GM23338 (cell line): Measurements from ENCODE around the gene AQP1. TPM values are rescaled to one million over a fixed set of nuclear protein-coding genes. Genes with fewer than 3 reads are reported as not detected.

ENCODE experiments used
- ATAC-seq: fragments of 200-7000 bp; cut with Tn5 transposase; 3 replicates; pipeline ENCODE4 v1.9.1; 2020
- DNase-seq: peaks from one replicate; pipeline ENCODE4 v3.0.0-alpha.2; 2015; ENCODE audit warnings: low spot score
- H2AFZ ChIP-seq: fragments of 200-600 bp; sonication (generic); 2 replicates; pipeline ENCODE4 v1.8.0; 2016; ENCODE audit warnings: antibody characterized with exemption, mild to moderate bottlenecking, moderate library complexity
- H3F3A ChIP-seq: fragments of 200-600 bp; sonication (generic); replicated peaks from 2 replicates; pipeline ENCODE4 v1.8.0; 2017; ENCODE audit warnings: antibody characterized with exemption, mixed run types, low read depth
- H3K27ac ChIP-seq: fragments of 200-600 bp; sonication (generic); 2 replicates; pipeline ENCODE4 v1.6.1; 2016; ENCODE audit warnings: low read depth
- H3K27me3 ChIP-seq: fragments of 200-600 bp; sonication (generic); 2 replicates; pipeline ENCODE4 v1.8.0; 2016; ENCODE audit warnings: mild to moderate bottlenecking, mixed run types, moderate library complexity; ENCODE audit not compliant: insufficient read depth
- H3K36me3 ChIP-seq: fragments of 200-600 bp; sonication (generic); 2 replicates; pipeline ENCODE4 v1.8.0; 2016; ENCODE audit warnings: mild to moderate bottlenecking; ENCODE audit not compliant: insufficient read depth
- H3K4me1 ChIP-seq: fragments of 200-600 bp; sonication (generic); 2 replicates; pipeline ENCODE4 v1.8.0; 2016; ENCODE audit warnings: mild to moderate bottlenecking, moderate library complexity; ENCODE audit not compliant: insufficient read depth
- H3K4me2 ChIP-seq: fragments of 200-600 bp; sonication (generic); 2 replicates; pipeline ENCODE4 v1.7.1; 2017; ENCODE audit warnings: mixed run types
- H3K4me3 ChIP-seq: fragments of 200-600 bp; sonication (generic); 2 replicates; pipeline ENCODE4 v1.6.1; 2016; ENCODE audit warnings: mixed run types
- H3K79me2 ChIP-seq: fragments of 200-600 bp; sonication (generic); replicated peaks from 2 replicates; pipeline ENCODE4 v1.8.0; 2017; ENCODE audit warnings: mild to moderate bottlenecking; ENCODE audit not compliant: insufficient read depth
- H3K9me2 ChIP-seq: fragments of 200-600 bp; sonication (generic); 2 replicates; pipeline ENCODE4 v1.8.0; 2017; ENCODE audit not compliant: insufficient read depth
- H4K20me1 ChIP-seq: fragments of 200-600 bp; sonication (generic); replicated peaks from 2 replicates; pipeline ENCODE4 v1.8.0; 2017; ENCODE audit warnings: mild to moderate bottlenecking; ENCODE audit not compliant: insufficient read depth
- H3K27ac Mint-ChIP-seq: 2 replicates; pipeline ENCODE4 v1.8.0; 2020; ENCODE audit warnings: inconsistent platforms, mild to moderate bottlenecking, moderate library complexity, mixed read lengths
- H3K27me3 Mint-ChIP-seq: 3 replicates; pipeline ENCODE4 v1.8.0; 2022; ENCODE audit warnings: low read depth, mild to moderate bottlenecking, moderate library complexity, mixed read lengths, inconsistent platforms; ENCODE audit not compliant: insufficient read depth, poor library complexity
- H3K36me3 Mint-ChIP-seq: 3 replicates; pipeline ENCODE4 v1.8.0; 2021; ENCODE audit warnings: low read depth, mild to moderate bottlenecking, inconsistent platforms, moderate library complexity, mixed read lengths
- H3K4me1 Mint-ChIP-seq: 3 replicates; pipeline ENCODE4 v1.8.0; 2020; ENCODE audit warnings: mild to moderate bottlenecking, inconsistent platforms, mixed read lengths
- H3K4me3 Mint-ChIP-seq: 3 replicates; pipeline ENCODE4 v1.8.0; 2021; ENCODE audit warnings: moderate library complexity, mild to moderate bottlenecking, inconsistent platforms, mixed read lengths
- H3K9me3 Mint-ChIP-seq: 3 replicates; pipeline ENCODE4 v1.8.0; 2020; ENCODE audit warnings: moderate library complexity, mild to moderate bottlenecking, inconsistent platforms, mixed read lengths
- CREB1 ChIP-seq: fragments of 250-450 bp; sonication (Bioruptor Pico); IDR thresholded peaks from 2 replicates; pipeline ENCODE4 v1.5.0; 2020; ENCODE audit warnings: low read depth, mild to moderate bottlenecking, moderate library complexity
- EZH2phosphoT487 ChIP-seq: fragments of 200-600 bp; sonication (generic); IDR thresholded peaks from one replicate; pipeline ENCODE4 v1.8.1; 2018; ENCODE audit warnings: antibody characterized with exemption; ENCODE audit not compliant: unreplicated experiment
- POLR2AphosphoS5 ChIP-seq: IDR thresholded peaks from 2 replicates; pipeline ENCODE4 v1.6.1; 2016; ENCODE audit warnings: antibody characterized with exemption, low read depth
- ZNF114 ChIP-seq: fragments of 250-450 bp; sonication (Bioruptor Pico); IDR thresholded peaks from 2 replicates; pipeline ENCODE4 v1.5.0; 2020; ENCODE audit warnings: mild to moderate bottlenecking, moderate library complexity
- ZNF331 ChIP-seq: fragments of 250-450 bp; sonication (Bioruptor Pico); IDR thresholded peaks from 2 replicates; pipeline ENCODE4 v1.5.0; 2020; ENCODE audit warnings: low read depth, mild to moderate bottlenecking, moderate library complexity
- polyA plus RNA-seq: library from polyadenylated mRNA; unstranded; fragments of >200 nt; fragmentation: Nextera tagmentation; extraction: Ambion mirVana; gene quantifications from 2 replicates; pipeline ENCODE4 v1.2.1, GENCODE V29; 2016
- total RNA-seq: library from RNA; depleted of rRNA; stranded (reverse); fragments of >200 nt; shearing (Covaris generic); gene quantifications from 2 replicates; pipeline ENCODE4 v1.2.3, GENCODE V29; 2014
- TF ChIP-seq, protein P1 (sequence below), 2 experiments: fragments of 200-600 bp in 1 of 2; sonication (generic) in 1 of 2; conservative IDR thresholded peaks; 2 replicates each; pipeline versions ENCODE4 v1.5.1 to v1.6.1; 2016 to 2017; ENCODE audit warnings: antibody characterized with exemption in 2 of 2, low read depth in 2 of 2, mild to moderate bottlenecking in 2 of 2, moderate library complexity in 1 of 2
- TF ChIP-seq, protein P2 (sequence below): IDR thresholded peaks from 2 replicates; pipeline ENCODE4 v1.6.1; 2016; ENCODE audit warnings: antibody characterized with exemption
- TF ChIP-seq, protein P3 (sequence below): IDR thresholded peaks from one replicate; pipeline ENCODE4 v1.6.1; 2018; ENCODE audit warnings: antibody characterized with exemption; ENCODE audit not compliant: unreplicated experiment
- TF ChIP-seq, protein P4 (sequence below): fragments of 250-450 bp; sonication (Bioruptor Pico); IDR thresholded peaks from 2 replicates; pipeline ENCODE4 v1.5.0; 2020; ENCODE audit warnings: mild to moderate bottlenecking, moderate library complexity

AQP1 gene
- total and polyA plus RNA-seq, 2 experiments from 2014 or later: 0.28 TPM; not detected in 1

DNA sequence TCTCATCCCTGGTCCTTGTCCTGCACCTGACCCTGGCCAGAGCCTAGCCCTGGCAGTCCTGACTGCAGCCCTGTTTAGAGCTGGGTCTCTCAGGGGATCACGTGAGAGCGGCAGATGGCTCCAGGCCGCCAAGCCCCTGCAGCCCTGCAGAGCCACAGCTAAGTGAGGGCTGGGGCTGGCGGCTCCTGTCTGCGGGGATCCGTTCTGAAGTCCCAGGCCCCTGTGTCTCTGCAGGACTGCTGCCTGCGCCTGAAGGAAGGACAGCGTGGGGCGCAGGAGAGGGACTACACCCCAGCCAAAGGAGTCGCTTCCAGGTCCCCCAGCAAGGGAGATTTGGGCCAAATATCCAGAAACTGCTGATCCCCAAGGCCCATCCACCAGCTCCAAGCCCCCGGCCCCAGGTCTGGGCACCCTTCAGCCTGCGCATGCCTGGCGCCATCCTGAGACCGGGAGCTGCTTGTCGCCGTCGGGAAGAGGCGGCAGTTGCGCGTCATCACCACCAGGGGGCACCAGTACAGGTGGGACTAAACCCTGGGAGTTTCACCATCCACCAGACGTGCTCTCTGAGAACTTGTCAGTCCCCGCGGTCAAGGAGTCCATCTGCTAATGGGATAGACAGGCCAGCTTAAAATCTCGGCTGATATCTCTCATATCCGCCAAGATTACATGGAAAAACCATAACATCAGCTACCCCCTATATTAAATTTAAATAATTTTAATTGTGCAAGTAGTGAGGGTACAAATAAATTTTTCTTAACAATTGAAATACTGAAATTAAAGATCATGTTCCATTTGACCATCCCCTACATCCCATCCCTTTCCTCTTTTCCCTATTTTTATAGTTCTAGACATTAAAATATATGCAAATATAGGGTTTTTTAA lies 27.0 kb downstream of the AQP1 start (continued):
- TF ChIP-seq, protein P1, sequence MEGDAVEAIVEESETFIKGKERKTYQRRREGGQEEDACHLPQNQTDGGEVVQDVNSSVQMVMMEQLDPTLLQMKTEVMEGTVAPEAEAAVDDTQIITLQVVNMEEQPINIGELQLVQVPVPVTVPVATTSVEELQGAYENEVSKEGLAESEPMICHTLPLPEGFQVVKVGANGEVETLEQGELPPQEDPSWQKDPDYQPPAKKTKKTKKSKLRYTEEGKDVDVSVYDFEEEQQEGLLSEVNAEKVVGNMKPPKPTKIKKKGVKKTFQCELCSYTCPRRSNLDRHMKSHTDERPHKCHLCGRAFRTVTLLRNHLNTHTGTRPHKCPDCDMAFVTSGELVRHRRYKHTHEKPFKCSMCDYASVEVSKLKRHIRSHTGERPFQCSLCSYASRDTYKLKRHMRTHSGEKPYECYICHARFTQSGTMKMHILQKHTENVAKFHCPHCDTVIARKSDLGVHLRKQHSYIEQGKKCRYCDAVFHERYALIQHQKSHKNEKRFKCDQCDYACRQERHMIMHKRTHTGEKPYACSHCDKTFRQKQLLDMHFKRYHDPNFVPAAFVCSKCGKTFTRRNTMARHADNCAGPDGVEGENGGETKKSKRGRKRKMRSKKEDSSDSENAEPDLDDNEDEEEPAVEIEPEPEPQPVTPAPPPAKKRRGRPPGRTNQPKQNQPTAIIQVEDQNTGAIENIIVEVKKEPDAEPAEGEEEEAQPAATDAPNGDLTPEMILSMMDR (conservative IDR thresholded peaks at IDR 0.05; ENCODE audit: low read depth in 2 of 2): peak; percentile 86 to 97
- TF ChIP-seq CREB1 (CRISPR knock-in tag) (peak; percentile 90), EZH2phosphoT487 (no peak), ZNF331 (CRISPR knock-in tag) (no peak), ZNF114 (CRISPR knock-in tag) (no peak)
- TF ChIP-seq, protein P2, sequence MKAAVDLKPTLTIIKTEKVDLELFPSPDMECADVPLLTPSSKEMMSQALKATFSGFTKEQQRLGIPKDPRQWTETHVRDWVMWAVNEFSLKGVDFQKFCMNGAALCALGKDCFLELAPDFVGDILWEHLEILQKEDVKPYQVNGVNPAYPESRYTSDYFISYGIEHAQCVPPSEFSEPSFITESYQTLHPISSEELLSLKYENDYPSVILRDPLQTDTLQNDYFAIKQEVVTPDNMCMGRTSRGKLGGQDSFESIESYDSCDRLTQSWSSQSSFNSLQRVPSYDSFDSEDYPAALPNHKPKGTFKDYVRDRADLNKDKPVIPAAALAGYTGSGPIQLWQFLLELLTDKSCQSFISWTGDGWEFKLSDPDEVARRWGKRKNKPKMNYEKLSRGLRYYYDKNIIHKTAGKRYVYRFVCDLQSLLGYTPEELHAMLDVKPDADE: no peak
- TF ChIP-seq, protein P3, sequence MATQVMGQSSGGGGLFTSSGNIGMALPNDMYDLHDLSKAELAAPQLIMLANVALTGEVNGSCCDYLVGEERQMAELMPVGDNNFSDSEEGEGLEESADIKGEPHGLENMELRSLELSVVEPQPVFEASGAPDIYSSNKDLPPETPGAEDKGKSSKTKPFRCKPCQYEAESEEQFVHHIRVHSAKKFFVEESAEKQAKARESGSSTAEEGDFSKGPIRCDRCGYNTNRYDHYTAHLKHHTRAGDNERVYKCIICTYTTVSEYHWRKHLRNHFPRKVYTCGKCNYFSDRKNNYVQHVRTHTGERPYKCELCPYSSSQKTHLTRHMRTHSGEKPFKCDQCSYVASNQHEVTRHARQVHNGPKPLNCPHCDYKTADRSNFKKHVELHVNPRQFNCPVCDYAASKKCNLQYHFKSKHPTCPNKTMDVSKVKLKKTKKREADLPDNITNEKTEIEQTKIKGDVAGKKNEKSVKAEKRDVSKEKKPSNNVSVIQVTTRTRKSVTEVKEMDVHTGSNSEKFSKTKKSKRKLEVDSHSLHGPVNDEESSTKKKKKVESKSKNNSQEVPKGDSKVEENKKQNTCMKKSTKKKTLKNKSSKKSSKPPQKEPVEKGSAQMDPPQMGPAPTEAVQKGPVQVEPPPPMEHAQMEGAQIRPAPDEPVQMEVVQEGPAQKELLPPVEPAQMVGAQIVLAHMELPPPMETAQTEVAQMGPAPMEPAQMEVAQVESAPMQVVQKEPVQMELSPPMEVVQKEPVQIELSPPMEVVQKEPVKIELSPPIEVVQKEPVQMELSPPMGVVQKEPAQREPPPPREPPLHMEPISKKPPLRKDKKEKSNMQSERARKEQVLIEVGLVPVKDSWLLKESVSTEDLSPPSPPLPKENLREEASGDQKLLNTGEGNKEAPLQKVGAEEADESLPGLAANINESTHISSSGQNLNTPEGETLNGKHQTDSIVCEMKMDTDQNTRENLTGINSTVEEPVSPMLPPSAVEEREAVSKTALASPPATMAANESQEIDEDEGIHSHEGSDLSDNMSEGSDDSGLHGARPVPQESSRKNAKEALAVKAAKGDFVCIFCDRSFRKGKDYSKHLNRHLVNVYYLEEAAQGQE: no peak

DNA sequence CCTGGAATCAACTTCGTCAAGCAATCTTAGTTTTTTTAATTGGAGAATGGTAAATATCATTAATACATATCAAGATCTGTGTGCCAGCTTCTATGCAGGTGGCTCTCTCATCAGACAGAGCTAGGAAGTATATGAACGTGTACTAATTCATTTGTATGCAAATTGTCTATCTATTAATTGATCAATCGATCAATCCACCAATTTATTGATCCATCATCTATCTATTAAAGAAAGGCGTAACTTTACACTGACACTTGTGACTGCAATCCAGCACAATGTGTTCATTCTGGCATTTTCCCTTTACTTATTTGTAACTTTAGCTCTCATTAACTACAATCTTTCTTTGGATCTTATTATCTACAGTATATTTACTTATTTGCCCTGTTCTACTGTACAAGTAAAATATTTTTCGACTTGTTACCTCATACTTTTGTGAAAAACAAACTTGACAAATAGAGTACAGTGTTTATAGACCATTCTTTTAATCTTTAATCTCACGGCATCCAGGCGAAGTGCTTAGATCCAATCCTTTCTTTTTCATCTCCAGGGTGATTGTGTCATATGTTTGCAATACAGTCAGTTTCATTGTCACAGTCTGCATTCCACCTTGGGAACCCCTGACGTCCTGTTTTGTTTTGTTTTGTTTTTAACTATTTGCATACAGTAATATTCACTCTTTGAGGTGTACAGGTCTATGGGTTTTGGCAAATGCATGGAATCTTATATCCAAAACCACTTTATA lies 30.1 kb downstream of the AQP1 start:
- H3K27ac Mint-ChIP-seq: no peak overlapping the region
- H3K4me2 ChIP-seq: no peak overlapping the region
- no peak overlapping the region for H3K4me3 Mint-ChIP-seq
- H2AFZ ChIP-seq: no peak overlapping the region
- no peaks in the 10 kb centered on the region for H3K79me2 ChIP-seq
- no peak overlapping the region for H3K4me3 ChIP-seq
- no peaks in the 10 kb centered on the region for H3K36me3 ChIP-seq
- DNase-seq (no peak), ATAC-seq (no peak)
- H3K4me1 Mint-ChIP-seq: no peaks in the 10 kb centered on the region; the same call in 2 of the 3 replicates
- H3K27ac ChIP-seq: no peak overlapping the region
- H3K27me3 Mint-ChIP-seq: peaks cover 2% of the 10 kb centered on the region
- peaks cover 5% of the 10 kb centered on the region; the same call in 2 of the 3 replicates for H3K9me3 Mint-ChIP-seq
- no peaks in the 10 kb centered on the region for H3F3A ChIP-seq
- H3K27me3 ChIP-seq: no peaks in the 10 kb centered on the region
- no peaks in the 10 kb centered on the region for H3K9me2 ChIP-seq
- no peaks in the 10 kb centered on the region; the same call in 1 of the 2 replicates for H3K4me1 ChIP-seq
- no peaks in the 10 kb centered on the region for H4K20me1 ChIP-seq
- H3K36me3 Mint-ChIP-seq: no peaks in the 10 kb centered on the region
- TF ChIP-seq, protein P4, sequence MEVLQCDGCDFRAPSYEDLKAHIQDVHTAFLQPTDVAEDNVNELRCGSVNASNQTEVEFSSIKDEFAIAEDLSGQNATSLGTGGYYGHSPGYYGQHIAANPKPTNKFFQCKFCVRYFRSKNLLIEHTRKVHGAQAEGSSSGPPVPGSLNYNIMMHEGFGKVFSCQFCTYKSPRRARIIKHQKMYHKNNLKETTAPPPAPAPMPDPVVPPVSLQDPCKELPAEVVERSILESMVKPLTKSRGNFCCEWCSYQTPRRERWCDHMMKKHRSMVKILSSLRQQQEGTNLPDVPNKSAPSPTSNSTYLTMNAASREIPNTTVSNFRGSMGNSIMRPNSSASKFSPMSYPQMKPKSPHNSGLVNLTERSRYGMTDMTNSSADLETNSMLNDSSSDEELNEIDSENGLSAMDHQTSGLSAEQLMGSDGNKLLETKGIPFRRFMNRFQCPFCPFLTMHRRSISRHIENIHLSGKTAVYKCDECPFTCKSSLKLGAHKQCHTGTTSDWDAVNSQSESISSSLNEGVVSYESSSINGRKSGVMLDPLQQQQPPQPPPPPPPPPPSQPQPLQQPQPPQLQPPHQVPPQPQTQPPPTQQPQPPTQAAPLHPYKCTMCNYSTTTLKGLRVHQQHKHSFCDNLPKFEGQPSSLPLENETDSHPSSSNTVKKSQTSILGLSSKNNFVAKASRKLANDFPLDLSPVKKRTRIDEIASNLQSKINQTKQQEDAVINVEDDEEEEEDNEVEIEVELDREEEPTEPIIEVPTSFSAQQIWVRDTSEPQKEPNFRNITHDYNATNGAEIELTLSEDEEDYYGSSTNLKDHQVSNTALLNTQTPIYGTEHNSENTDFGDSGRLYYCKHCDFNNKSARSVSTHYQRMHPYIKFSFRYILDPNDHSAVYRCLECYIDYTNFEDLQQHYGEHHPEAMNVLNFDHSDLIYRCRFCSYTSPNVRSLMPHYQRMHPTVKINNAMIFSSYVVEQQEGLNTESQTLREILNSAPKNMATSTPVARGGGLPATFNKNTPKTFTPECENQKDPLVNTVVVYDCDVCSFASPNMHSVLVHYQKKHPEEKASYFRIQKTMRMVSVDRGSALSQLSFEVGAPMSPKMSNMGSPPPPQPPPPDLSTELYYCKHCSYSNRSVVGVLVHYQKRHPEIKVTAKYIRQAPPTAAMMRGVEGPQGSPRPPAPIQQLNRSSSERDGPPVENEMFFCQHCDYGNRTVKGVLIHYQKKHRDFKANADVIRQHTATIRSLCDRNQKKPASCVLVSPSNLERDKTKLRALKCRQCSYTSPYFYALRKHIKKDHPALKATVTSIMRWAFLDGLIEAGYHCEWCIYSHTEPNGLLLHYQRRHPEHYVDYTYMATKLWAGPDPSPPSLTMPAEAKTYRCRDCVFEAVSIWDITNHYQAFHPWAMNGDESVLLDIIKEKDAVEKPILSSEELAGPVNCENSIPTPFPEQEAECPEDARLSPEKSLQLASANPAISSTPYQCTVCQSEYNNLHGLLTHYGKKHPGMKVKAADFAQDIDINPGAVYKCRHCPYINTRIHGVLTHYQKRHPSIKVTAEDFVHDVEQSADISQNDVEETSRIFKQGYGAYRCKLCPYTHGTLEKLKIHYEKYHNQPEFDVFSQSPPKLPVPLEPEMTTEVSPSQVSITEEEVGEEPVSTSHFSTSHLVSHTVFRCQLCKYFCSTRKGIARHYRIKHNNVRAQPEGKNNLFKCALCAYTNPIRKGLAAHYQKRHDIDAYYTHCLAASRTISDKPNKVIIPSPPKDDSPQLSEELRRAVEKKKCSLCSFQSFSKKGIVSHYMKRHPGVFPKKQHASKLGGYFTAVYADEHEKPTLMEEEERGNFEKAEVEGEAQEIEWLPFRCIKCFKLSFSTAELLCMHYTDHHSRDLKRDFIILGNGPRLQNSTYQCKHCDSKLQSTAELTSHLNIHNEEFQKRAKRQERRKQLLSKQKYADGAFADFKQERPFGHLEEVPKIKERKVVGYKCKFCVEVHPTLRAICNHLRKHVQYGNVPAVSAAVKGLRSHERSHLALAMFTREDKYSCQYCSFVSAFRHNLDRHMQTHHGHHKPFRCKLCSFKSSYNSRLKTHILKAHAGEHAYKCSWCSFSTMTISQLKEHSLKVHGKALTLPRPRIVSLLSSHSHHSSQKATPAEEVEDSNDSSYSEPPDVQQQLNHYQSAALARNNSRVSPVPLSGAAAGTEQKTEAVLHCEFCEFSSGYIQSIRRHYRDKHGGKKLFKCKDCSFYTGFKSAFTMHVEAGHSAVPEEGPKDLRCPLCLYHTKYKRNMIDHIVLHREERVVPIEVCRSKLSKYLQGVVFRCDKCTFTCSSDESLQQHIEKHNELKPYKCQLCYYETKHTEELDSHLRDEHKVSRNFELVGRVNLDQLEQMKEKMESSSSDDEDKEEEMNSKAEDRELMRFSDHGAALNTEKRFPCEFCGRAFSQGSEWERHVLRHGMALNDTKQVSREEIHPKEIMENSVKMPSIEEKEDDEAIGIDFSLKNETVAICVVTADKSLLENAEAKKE (CRISPR knock-in tag): no peak
- no peak for TF ChIP-seq POLR2AphosphoS5
